Measurements from ENCODE around the gene CEMIP.

DNA sequence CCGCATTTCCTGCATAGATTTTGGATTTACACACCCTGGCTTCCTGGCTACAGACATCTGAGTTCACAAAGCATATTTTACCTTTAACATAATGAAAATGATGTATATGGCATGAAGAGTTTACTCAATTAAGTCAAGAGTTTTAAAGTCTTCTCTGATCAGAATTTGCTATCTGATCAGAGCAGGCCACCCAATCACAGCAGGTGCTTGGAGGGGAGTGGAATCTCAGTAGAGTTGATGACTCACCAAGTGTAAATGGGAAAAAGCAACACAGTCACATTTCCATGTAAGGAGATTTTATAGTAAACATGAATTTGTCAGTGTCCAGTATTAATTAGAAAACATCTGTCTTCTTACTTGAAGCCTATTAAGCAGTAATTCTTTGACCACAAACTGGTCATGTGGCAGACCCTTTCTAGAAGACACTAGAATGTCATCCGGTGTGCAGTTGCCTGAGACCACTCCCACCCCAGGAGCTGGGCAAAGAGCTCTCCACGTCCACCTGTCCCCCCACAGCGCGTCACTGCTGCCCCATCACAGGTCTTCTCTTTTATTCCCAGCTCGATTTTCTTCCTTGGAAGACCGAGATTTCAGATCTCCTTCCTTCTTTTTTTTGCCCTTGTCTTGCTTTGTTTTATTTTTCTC, 199.6 kb downstream of the CEMIP start:
- TF ChIP-seq, protein P1, sequence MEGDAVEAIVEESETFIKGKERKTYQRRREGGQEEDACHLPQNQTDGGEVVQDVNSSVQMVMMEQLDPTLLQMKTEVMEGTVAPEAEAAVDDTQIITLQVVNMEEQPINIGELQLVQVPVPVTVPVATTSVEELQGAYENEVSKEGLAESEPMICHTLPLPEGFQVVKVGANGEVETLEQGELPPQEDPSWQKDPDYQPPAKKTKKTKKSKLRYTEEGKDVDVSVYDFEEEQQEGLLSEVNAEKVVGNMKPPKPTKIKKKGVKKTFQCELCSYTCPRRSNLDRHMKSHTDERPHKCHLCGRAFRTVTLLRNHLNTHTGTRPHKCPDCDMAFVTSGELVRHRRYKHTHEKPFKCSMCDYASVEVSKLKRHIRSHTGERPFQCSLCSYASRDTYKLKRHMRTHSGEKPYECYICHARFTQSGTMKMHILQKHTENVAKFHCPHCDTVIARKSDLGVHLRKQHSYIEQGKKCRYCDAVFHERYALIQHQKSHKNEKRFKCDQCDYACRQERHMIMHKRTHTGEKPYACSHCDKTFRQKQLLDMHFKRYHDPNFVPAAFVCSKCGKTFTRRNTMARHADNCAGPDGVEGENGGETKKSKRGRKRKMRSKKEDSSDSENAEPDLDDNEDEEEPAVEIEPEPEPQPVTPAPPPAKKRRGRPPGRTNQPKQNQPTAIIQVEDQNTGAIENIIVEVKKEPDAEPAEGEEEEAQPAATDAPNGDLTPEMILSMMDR (IDR thresholded peaks at IDR 0.05 in 4 of 5, conservative IDR thresholded peaks at IDR 0.05 in 1 of 5) = no peak
- no peak for TF ChIP-seq POLR2A (IDR thresholded peaks at IDR 0.05)
